Measurements from ENCODE around the gene PARD3. TPM values are rescaled to one million over a fixed set of nuclear protein-coding genes. Genes with fewer than 3 reads are reported as not detected.
A peak's percentile ranks its signal among the peaks of the same experiment; 100 is the strongest.
"Not testable (repeated sequence)": the region's sequence is repeated elsewhere in the genome, so short reads cannot be mapped to it uniquely, and the experiment has no call there.

The PARD3 gene
- total RNA-seq, 6 donors from 2014 or later, result 30.6 to 108 (median 50.6) TPM

- DNase-seq (no peak), ATAC-seq (ENCODE audit: low FRiP score in 2 of 2) (no peak)
- no peak overlapping the region for H3K27ac ChIP-seq
- H3K4me1 ChIP-seq, result no peaks in the 10 kb centered on the region
- H3K4me3 ChIP-seq, result no peak overlapping the region
- no peak for TF ChIP-seq POLR2AphosphoS5 (IDR thresholded peaks at IDR 0.05)
- TF ChIP-seq CTCF (IDR thresholded peaks at IDR 0.05), result no peak
- TF ChIP-seq POLR2A (IDR thresholded peaks at IDR 0.05), result no peak
- TF ChIP-seq EP300 (IDR thresholded peaks at IDR 0.05), result no peak
- no peaks in the 10 kb centered on the region for H3K9me3 ChIP-seq
- 83 to 87% methylated on average over 4 of the region's 4 CpGs for WGBS, 2 donors
- no peaks in the 10 kb centered on the region for H3K36me3 ChIP-seq
- no peaks in the 10 kb centered on the region for H3K27me3 ChIP-seq
These were observed 370.6 kb downstream of the PARD3 start for GRCh38 chr10:34444223-34445183.

GRCh38 chr10:34439386-34439785, 375.7 kb downstream of the PARD3 start:
- H3K27me3 ChIP-seq, H3K9me3 ChIP-seq, H3K36me3 ChIP-seq, H3K4me3 ChIP-seq, H3K4me1 ChIP-seq, H3K27ac ChIP-seq, DNase-seq: not testable (repeated sequence)
- peak in 1 of 2 donors; percentile 64 for ATAC-seq (ENCODE audit: low FRiP score in 2 of 2)
- 78 to 80% methylated on average over 4 of the region's 4 CpGs for WGBS, 2 donors

GRCh38 chr10:34438741-34439140, 376.4 kb downstream of the PARD3 start:
- Histone ChIP-seq H3K4me1 (peaks cover 0 to 4% (median 0%) of the 10 kb centered on the region in 4 donors), H3K36me3 (no peaks in the 10 kb centered on the region), H3K9me3 (no peaks in the 10 kb centered on the region), H3K27ac (no peak overlapping the region), H3K27me3 (no peaks in the 10 kb centered on the region), H3K4me3 (no peak overlapping the region)
- 83 to 89% methylated on average over 4 of the region's 4 CpGs for WGBS, 2 donors
- DNase-seq (no peak), ATAC-seq (ENCODE audit: low FRiP score in 2 of 2) (no peak)
- TF ChIP-seq POLR2A (IDR thresholded peaks at IDR 0.05) (no peak), CTCF (IDR thresholded peaks at IDR 0.05) (no peak), EP300 (IDR thresholded peaks at IDR 0.05) (no peak), POLR2AphosphoS5 (IDR thresholded peaks at IDR 0.05) (no peak)

- TF ChIP-seq CTCF (IDR thresholded peaks at IDR 0.05) (no peak), POLR2AphosphoS5 (IDR thresholded peaks at IDR 0.05) (no peak), POLR2A (IDR thresholded peaks at IDR 0.05) (no peak), EP300 (IDR thresholded peaks at IDR 0.05) (no peak)
- Histone ChIP-seq H3K9me3 (no peaks in the 10 kb centered on the region), H3K4me3 (no peak overlapping the region), H3K36me3 (no peaks in the 10 kb centered on the region), H3K4me1 (peaks cover 0 to 5% (median under 1%) of the 10 kb centered on the region in 4 donors), H3K27ac (no peak overlapping the region), H3K27me3 (no peaks in the 10 kb centered on the region)
- no peak for ATAC-seq (ENCODE audit: low FRiP score in 2 of 2)
- DNase-seq, result no peak
- WGBS, 2 donors, result 70 to 73% methylated on average over 5 of the region's 5 CpGs
These were observed 377.2 kb downstream of the PARD3 start for GRCh38 chr10:34437906-34438305.

GRCh38 chr10:34434119-34434594, 380.9 kb downstream of the PARD3 start:
- H3K4me3 ChIP-seq, result no peak overlapping the region
- TF ChIP-seq POLR2A (IDR thresholded peaks at IDR 0.05) (no peak), CTCF (IDR thresholded peaks at IDR 0.05) (no peak), EP300 (IDR thresholded peaks at IDR 0.05) (no peak), POLR2AphosphoS5 (IDR thresholded peaks at IDR 0.05) (no peak)
- H3K4me1 ChIP-seq, result peaks cover 2 to 12% (median 6%) of the 10 kb centered on the region in 4 donors
- 62 to 90% methylated on average over 1 to 2 of the region's 2 CpGs for WGBS, 2 donors
- ATAC-seq (ENCODE audit: low FRiP score in 2 of 2) (peak; percentile 34 to 73), DNase-seq (no peak)
- H3K9me3 ChIP-seq, result no peaks in the 10 kb centered on the region
- no peaks in the 10 kb centered on the region for H3K36me3 ChIP-seq
- no peak overlapping the region for H3K27ac ChIP-seq
- H3K27me3 ChIP-seq, result no peaks in the 10 kb centered on the region
